GM21576 (cell line): ENCODE measurements around the gene FCGBP.

Source experiments
- ATAC-seq: cut with Tn5 transposase; IDR thresholded peaks from one replicate; pipeline ENCODE4 v1.9.1; 2021; ENCODE audit warnings: mild to moderate bottlenecking, moderate library complexity; ENCODE audit not compliant: unreplicated experiment

FCGBP gene

DNA sequence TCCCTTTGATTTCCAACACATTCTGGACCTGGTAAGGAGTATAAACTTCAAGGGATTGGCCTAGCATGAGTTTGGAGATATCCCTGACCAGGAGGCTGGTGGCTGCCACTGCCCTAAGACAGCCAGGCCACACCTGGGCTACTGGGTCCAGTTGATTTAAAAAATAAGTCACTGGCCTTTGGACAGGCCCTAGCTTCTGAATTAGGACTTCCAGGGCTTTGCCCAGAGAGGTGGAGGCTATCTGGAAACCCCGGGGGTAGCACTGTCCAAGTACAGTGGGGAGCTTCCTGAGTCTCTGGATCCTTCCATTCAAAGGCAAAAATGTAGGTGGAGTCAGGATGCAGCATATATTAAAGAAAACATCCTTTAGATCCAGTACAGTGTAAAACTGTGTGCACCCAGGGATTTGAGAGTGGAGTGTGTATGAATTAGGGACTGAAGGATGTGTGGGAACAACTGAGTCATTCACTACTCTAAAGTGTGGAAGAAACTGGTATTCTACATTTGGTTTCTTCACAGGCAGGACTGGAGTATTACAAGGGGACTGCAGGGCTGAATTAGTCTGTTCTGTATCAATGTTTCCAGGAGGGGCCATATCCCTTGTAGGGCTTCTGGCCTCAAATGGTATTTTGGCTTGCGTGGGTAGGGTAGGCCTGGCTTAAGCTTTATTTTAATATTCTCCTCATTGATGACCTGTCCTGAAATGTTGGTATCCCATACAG lies 14.8 kb upstream of the FCGBP start:
- no peak for ATAC-seq

DNA sequence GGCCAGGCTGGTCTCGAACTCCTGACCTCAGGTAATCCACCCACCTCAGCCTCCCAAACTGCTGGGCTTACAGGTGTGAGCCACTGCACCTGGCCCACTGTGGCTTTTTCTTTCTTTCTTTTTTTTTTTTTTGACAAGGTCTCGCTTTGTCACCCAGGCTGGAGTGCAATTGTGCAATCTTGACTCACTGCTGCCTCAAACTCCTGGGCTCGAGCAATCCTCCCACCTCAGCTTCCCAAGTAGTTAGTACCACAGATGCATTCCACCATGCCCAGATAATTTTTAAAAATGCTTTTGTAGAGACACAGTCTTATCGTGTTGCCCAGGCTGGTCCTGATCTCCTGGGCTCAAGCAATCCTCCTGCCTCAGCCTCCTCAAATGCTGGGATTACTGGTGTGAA lies 12.1 kb upstream of the FCGBP start:
- ATAC-seq = no peak

DNA sequence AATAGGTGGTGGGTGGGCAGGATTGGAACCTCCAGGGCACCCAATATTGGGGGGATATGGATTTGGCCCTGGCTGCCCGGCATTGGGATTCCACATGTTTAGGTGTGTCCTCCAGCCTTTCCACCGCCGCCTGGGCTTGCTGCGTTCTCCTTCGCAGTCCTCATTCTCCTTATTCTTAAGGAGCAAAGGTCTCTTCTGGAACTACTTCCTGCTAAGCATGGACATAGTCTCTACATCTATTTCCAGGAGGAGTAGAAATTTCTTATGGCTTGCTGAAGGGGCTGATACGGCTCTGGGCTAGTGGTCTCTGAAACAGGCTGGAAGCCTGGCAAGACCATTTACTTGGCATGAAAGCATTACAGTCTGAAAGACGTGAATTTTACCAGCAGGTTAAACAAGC lies 9.2 kb upstream of the FCGBP start:
- no peak for ATAC-seq

DNA sequence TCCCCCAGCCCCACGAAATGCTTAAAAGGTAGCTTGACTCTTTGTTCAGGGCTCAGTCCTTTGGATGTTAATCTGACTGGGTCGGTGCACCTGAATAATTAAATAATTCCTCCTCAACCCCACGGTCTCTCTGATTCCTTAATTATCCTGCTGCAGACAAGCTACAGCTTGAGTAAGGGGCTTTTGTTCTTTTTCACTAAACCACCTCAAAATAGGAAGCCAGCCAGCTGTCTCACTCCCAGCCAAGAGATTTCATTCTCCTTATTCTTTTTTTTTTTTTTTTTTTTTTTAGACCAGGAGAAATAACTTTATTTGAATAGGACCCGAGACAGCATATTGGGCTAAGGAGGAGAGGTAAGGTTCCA lies 7.9 kb upstream of the FCGBP start:
- no peak for ATAC-seq

DNA sequence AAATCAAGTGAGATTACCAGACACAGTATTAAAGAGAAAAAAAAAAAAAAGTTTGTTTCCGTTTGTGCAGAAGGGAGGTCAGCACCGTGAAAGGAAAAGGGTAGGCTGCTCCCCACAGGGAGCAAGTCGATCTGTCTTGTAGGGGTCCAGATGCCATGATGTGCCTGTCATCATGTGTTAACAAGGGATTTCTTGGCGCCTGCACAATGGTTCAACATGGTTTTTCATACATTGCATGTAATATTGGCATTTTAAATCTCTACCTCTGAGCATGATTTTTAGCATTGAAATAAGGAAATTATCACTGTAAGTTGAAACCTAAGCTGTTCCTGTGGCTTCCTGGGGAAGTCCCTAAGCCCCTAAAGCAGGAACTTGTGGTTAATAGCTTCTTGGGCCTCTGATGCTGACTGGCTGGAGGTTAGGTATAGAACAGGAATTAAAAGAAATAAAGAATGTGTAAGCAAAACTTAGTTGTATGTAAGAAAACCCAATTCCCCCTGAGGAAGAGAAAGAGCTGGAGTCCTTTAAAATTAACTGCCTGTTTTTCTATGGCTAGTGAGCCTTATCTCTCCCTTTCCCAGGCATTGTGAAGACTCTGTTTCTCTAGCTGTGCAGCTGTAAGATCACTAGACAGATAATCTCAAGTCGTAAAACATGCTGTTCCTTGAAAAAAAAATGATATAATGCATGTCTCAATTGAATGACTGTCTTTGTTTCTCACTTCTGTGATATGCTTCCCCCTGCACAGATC lies 7.4 kb upstream of the FCGBP start:
- ATAC-seq = peak; percentile 76

DNA sequence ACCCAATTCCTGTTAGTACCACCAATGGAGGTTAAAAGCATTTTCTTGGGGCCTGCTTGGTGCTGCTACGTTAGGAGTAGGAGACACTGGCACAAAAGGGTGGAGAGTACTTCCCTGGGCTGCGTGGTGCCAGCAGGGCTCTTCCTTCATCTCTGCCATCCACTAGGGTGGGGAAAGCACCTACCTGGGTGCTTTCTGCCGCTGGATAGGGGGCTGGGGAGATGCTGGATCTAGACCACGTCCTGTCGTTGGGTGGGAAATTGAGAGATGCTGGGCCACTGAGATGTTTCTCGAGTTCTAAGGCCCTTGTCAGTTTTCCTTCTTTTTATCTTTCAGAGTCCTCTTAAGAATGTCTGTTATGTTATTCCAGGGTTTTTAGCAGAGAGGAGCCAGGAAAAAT lies 6.7 kb upstream of the FCGBP start:
- ATAC-seq = no peak

DNA sequence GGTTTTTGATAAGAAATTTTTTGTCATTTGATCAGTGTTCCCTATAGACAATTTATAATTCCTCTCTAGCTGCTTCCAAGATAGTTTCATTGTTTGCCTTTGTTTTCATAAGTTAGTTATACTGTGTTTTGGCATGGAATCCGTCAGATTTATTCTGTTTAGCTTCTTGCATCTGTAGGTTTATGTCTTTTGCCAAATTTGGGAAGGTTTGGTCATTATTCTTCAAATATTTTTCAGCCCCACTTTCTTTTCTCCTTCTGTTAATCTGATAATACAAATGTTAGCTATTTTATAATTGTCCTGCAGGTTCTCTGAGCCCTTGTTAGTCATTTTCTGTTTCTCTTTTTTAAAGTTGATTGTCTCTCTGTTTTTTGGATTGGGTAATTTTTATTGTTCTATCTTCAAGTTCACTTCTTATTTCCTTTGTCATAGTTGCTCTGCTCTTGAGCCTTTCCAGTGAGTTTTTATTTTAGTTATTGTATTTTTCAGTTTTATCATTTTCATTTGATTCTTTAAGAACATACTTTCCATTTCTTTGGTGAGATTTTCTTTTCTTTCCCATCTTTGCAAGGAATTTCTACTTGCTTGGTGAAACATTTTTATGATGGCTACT lies 5.9 kb upstream of the FCGBP start:
- no peak for ATAC-seq

DNA sequence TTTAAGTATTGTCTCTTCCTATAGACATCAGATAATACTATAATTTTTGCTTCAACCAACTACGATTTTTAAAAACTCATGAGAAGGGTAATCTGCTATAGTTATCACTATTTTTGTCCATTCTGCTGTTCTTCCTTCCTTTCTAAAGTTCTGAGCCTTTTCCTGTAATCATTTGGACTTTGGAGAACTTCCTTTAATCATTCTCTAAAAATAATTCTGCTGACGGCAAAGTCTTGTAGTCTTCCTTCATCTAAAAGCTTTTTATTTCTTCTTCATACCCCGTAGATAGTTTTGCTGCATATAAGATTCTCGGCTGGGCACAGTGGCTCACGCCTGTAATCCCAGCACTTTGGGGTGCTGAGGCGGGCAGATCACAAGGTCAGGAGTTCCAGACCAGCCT lies 5.1 kb upstream of the FCGBP start:
- ATAC-seq = no peak

DNA sequence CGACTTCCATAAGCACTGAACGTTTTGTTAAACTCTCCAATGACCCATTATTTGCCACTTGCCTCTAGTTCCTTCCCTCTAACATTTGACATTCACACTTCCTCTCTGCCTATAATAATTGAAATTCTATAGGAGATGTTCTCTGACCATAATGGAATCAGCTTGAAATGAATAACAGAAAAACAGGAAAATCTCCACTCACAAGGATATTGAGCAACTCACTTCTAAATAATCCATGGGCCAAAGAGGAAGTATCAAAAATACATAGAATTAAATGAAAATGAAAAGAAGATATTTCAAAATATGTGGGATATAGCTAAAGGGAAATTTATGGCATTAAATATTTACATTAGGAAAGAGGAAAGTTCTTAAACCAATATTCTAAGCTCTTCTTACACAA lies 3.4 kb upstream of the FCGBP start:
- ATAC-seq = no peak

DNA sequence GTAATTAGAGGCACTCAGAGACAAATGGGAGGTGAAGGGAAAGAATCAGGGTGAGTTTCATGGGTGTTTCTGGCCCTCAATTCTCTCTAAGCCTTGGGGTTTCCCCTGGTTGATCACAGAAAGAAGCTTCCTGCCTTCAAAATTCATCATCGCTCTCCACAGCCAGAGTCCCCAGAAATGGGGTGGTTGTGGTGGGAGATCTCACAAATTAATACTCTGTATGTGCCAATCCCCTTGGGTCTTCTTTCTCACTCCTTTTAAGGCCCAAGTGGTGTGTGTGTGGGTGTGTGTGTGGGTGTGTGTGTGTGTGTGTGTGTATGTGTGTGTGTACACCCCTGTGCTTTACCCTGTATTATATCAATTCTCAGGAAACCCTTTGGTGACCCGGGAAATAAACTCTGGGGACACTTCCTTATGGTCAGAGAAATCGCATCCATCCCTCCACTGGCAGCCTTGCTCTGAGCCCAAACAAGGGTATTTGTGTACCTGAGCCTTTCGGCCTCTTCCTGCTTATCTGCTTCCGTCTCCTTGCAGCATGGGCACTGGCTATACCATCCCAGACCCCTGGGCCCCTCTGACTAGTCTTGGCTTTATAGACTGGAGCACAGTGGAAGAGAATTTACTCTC lies 2.8 kb upstream of the FCGBP start:
- ATAC-seq = no peak

DNA sequence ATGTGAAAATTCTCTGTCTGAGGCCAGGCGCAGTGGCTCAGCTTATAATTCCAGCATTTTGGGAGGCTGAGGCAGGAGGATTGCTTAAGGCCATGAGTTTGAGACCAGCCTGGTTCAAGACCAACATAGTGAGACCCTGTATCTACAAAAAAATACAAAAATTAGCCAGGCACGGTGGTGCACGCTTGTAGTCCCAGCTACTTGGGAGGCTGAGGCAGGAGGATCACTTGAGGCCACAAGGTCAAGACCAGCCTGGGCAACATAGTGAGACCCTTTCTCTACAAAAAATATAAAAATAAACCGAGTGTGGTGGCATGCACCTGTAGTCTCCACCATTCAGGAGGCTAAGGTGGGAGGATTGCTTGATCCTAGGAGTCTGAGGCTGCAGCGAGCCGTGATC lies 2.2 kb upstream of the FCGBP start:
- no peak for ATAC-seq

DNA sequence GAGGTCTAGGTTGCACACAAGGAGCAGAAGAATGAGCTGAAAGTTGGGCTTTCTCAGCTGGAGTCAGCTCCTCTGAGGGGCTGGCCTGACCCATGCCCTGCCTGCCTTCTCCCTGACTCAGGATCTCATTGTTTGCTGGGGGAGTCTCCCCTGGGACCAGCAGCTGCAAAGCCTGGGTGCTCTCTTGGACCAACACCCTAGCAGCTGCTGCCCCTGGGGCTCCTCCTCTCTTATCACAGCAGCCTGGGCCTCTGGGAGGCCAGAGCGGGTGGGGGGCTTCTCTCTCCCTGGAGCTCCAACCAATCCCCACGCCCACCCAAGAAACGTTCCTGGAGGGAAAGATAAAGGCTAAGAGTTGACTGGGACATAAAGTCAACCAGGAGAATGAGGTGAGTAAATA lies 1.6 kb upstream of the FCGBP start:
- ATAC-seq = no peak

DNA sequence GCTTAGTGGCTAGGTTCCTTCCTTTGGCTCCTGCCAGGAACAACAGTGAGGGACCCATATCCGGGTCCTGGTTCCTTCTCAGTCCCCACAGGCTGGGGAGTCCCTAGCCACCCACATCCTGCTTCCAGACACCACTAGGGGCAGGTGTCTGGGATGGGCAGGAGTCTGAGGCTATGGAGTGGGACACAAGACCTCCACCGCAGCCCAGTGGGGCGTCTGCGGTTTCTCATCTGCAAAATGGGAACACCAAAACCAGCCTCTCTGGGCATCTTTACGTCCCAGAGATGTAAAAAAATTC lies 879 bp upstream of the FCGBP start:
- ATAC-seq = no peak

DNA sequence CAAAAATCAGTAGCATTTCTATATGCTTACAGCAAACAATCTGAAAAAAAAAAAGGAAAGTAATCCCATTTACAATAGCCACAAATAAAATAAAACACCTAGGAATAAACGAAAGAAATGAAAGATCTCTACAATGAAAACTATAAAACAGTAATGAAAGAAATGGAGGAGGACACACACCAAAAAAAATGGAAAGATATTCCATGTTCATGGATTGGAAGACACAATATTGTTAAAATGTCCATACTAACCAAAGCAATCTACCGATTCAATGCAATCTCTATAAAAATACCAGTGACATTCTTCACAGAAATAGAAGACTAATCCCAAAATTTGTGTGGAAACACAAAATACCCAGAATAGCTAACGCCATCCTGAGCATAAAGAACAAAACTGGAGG lies 4.7 kb downstream of the FCGBP start:
- no peak for ATAC-seq

DNA sequence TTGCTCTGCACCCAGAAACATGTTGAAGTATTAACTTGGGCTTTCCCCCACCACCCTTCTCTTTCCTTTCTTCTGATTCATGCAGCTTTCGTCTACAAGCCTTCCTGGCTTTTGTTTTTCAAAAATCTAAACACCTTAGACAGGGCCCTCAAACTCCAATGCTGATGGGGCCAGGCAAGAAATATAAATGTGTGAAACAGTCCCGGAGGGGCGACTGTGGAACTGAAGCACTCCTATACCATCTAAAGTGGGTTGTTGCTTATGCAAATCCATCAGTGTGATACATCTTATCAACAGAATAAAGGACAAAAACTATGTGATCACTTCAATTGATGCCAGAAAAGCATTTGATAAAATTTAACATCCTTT lies 6.1 kb downstream of the FCGBP start:
- no peak for ATAC-seq

DNA sequence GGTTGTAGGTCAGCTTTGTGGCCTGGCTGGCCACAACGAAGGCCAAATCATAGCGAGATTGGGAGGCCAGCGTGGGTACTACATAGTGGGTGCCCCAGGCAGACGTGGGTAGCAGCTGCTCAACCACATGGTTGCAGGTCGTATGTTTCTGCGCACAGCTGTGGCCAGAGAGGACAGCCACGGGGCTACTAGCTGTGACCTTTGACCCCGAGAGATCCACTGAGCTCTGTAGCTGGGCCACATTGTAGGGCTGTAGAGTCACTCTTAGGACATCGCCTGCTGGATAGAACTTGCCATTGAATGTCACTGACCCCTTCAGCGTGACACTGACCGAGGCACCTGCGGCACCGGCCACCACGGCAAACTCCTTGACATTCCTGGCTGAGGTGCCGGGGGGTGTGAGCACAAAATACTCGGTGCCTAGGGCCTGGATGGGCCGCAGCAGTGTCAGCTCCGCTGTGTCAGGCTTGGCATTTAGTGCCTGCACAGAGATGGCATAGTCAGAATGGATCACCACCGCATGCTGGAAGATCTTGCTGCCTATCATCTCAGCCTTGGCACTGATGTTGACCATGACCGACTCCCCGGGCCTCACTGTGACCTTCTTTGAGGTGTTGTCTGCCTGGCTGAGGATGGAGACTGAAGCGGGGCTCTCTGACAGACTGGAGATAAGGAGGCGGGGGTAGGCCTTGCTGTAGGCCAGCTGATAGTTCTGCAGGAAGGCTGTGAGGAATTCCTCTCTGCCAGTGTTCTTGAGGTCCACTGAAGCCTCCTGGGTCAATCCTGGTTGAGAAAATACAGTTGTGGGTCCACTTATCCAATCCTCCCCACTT lies 6.7 kb downstream of the FCGBP start:
- no peak for ATAC-seq

DNA sequence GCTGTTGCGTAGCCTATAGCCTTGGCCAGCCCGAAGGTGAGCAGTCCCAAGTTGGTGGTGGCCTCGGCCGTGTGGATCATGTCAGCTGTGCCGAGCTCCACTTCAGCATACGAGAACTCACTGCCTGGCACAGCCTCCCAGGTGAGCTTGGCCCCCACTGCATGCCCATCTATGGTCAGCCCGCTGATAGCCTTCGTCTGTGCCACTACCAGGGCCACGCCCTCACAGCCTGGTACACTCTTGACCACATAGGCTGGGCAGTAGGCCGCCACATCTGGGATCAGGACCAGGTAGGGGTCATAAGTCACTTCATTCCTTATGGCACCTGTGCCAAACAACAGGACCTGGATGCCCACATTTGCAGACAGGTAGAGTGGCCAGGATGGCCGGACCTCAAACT lies 7.4 kb downstream of the FCGBP start:
- ATAC-seq = no peak

DNA sequence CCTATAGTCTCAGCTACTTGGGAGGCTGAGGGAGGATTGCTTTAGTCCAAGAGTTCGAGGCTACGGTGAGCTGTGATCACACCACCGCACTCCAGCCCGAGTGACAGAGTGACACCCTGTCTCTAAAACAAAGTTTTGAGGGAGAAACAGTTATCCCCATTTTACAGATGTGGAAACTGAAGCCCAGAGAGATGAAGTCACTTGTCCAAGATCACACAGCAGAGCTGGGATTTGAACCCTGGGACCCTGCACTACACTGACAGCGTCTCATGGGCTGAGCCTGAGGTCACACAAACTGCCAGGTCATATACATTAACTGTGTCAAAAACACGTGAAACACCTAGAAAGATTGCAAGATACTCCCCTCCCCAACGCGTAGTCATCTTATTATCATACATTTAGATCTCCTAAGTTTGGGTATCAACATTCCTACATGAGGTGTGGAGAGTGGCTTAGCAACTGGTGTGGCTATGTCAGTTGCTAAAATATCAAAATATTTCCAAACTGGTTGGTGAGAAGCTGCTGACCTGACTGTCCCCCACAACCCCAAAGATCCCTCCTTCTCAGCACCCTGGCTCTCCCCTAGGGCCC lies 8.2 kb downstream of the FCGBP start:
- no peak for ATAC-seq

DNA sequence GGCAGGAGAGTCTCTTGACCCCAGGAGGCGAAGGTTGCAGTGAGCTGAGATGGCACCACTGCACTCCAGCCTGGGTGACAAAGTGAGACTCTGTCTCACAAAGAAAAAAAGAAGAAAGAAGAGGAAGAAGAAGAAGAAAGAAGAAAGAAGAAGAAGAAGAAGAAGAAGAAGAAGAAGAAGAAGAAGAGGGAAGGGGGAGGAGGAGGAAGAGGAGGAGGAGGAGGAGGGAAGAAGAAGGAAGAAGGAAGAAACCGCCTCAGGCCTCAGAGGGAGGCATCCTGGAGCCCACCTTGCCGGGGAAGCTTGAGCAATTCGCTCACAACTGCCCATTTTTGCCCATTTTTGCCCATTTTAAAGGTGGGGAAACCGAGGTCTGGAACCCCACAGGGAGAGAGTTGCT lies 9.5 kb downstream of the FCGBP start:
- ATAC-seq = no peak

DNA sequence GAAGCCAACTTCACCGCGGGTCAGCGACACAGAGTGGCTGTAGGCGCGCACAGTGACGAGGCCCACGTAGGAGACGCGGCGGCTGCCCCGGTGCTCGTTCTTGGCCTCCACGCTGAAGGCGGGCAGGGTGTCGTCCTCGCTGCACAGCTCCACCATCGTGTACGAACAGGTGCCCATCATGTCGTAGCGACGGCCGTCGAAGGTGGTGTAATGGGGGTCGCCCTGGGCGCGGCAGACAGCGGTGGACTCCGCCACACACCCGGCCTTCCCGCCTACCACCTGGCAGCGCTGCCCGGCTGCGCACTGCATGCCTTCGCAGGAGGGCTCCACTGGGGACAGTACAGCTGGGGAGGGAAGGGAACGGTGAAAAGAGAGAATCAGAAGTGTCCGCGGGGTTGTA lies 10.0 kb downstream of the FCGBP start:
- ATAC-seq = no peak

DNA sequence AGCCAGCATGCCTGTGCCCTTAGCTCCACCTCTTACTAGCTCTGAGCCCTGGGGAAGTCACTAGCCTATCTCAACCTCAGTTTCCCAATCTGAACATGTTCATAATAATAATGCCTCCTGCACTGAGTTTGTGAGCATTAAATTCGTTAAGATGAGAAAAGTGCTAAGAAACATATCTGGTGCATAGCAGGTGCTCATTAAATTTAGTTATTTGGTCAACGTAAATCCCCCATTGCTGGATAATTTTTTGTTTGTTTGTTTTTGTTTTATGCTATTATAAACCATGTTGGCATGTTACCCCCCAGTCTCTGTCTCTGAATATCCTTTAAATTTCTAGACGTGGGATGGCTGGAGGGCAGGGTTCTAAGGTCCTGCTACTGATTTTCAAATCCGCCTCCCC lies 10.6 kb downstream of the FCGBP start:
- ATAC-seq = no peak
